ENCODE data around the gene DDT. TPM values are rescaled to one million over a fixed set of nuclear protein-coding genes. Genes with fewer than 3 reads are reported as not detected.
A peak's percentile ranks its signal among the peaks of the same experiment; 100 is the strongest.
"Not testable (repeated sequence)": the region's sequence is repeated elsewhere in the genome, so short reads cannot be mapped to it uniquely, and the experiment has no call there.

DDT gene
- total RNA-seq, 1 experiment from 2014 or later: 42.0 TPM

GRCh38 chr22:23979557-23980240, 5.5 kb upstream of the DDT start, which contains the start of gene GSTT2:
Gene GSTT2, plus strand, starts transcription at chr22:23980134.
- DNase-seq; BruUV-seq (replicated peaks); H3K4me3 ChIP-seq; intact Hi-C loops (cut with micrococcal nuclease; ENCODE audit: unreplicated experiment); H3K79me2 ChIP-seq (ENCODE audit: low read depth); H3K9me2 ChIP-seq (ENCODE audit: insufficient read depth); H3K9me3 ChIP-seq (ENCODE audit: insufficient read depth, low read depth); H3F3A ChIP-seq (ENCODE audit: insufficient read depth, low read depth); POLR2A ChIA-PET (ENCODE audit: unreplicated experiment); H4K20me1 ChIP-seq (ENCODE audit: insufficient read depth); H3K4me2 ChIP-seq; H3K27me3 ChIP-seq (ENCODE audit: insufficient read depth, low read depth); H3K4me1 ChIP-seq (replicated peaks; ENCODE audit: insufficient read depth); CTCF ChIA-PET; H2AFZ ChIP-seq; H3K27ac ChIP-seq; H3K36me3 ChIP-seq (ENCODE audit: low read depth): not testable (repeated sequence)

GRCh38 chr22:23977304-23977703, 3.1 kb upstream of the DDT start:
- H2AFZ ChIP-seq; CTCF ChIA-PET; H3K9me3 ChIP-seq (ENCODE audit: insufficient read depth, low read depth); H3K4me3 ChIP-seq; POLR2A ChIA-PET (ENCODE audit: unreplicated experiment); H3K4me1 ChIP-seq (replicated peaks; ENCODE audit: insufficient read depth); H3K4me2 ChIP-seq; H3K79me2 ChIP-seq (ENCODE audit: low read depth); H4K20me1 ChIP-seq (ENCODE audit: insufficient read depth); DNase-seq; BruUV-seq (replicated peaks); H3K27me3 ChIP-seq (ENCODE audit: insufficient read depth, low read depth); H3F3A ChIP-seq (ENCODE audit: insufficient read depth, low read depth); H3K36me3 ChIP-seq (ENCODE audit: low read depth); intact Hi-C loops (cut with micrococcal nuclease; ENCODE audit: unreplicated experiment); H3K9me2 ChIP-seq (ENCODE audit: insufficient read depth); H3K27ac ChIP-seq: not testable (repeated sequence)

- H3K27ac ChIP-seq; H3K79me2 ChIP-seq (ENCODE audit: low read depth); H3K27me3 ChIP-seq (ENCODE audit: insufficient read depth, low read depth); H2AFZ ChIP-seq; H3F3A ChIP-seq (ENCODE audit: insufficient read depth, low read depth); H4K20me1 ChIP-seq (ENCODE audit: insufficient read depth); POLR2A ChIA-PET (ENCODE audit: unreplicated experiment); H3K4me2 ChIP-seq; intact Hi-C loops (cut with micrococcal nuclease; ENCODE audit: unreplicated experiment); H3K4me3 ChIP-seq; H3K4me1 ChIP-seq (replicated peaks; ENCODE audit: insufficient read depth); H3K36me3 ChIP-seq (ENCODE audit: low read depth); DNase-seq; H3K9me2 ChIP-seq (ENCODE audit: insufficient read depth); H3K9me3 ChIP-seq (ENCODE audit: insufficient read depth, low read depth): not testable (repeated sequence)
- TSS peak; percentile 95 for BruUV-seq (replicated peaks)
- CTCF ChIA-PET: interaction anchor here (0.6 kb wide), 1 partner anchor 86 kb away, joined by 3 read pairs; no protein-coding TSS in a partner anchor
Measured at GRCh38 chr22:23974836-23975352, 653 bp upstream of the DDT start.

GRCh38 chr22:23971927-23972326, 2.3 kb downstream of the DDT start:
- H3K27ac ChIP-seq; CTCF ChIA-PET; H3F3A ChIP-seq (ENCODE audit: insufficient read depth, low read depth); H3K9me2 ChIP-seq (ENCODE audit: insufficient read depth); intact Hi-C loops (cut with micrococcal nuclease; ENCODE audit: unreplicated experiment); H3K27me3 ChIP-seq (ENCODE audit: insufficient read depth, low read depth); H3K79me2 ChIP-seq (ENCODE audit: low read depth); H3K4me3 ChIP-seq; H3K36me3 ChIP-seq (ENCODE audit: low read depth); H2AFZ ChIP-seq; H3K4me1 ChIP-seq (replicated peaks; ENCODE audit: insufficient read depth); DNase-seq; H3K4me2 ChIP-seq; H4K20me1 ChIP-seq (ENCODE audit: insufficient read depth); POLR2A ChIA-PET (ENCODE audit: unreplicated experiment); H3K9me3 ChIP-seq (ENCODE audit: insufficient read depth, low read depth): not testable (repeated sequence)
- TSS peak; percentile 50 for BruUV-seq (replicated peaks)

GRCh38 chr22:23970816-23971486, 3.3 kb downstream of the DDT start:
- ChIA-PET CTCF (no interaction called here), POLR2A (ENCODE audit: unreplicated experiment) (interaction anchor here (0.7 kb wide), 1 partner anchor 1483 kb away, joined by 5 read pairs; no protein-coding TSS in a partner anchor)
- intact Hi-C loops (cut with micrococcal nuclease; ENCODE audit: unreplicated experiment): no loop called here
- no peaks in the 10 kb centered on the region for H3K9me3 ChIP-seq (ENCODE audit: insufficient read depth, low read depth)
- TF ChIP-seq CTCF (conservative IDR thresholded peaks at IDR 0.05) (no peak), EZH2 (IDR thresholded peaks at IDR 0.05; ENCODE audit: low read depth) (no peak)
- no peak for DNase-seq
- no peaks in the 10 kb centered on the region for H3K27me3 ChIP-seq (ENCODE audit: insufficient read depth, low read depth)
- no peaks in the 10 kb centered on the region for H3K4me1 ChIP-seq (replicated peaks; ENCODE audit: insufficient read depth)
- no peak overlapping the region for H3K27ac ChIP-seq
- H3F3A ChIP-seq (ENCODE audit: insufficient read depth, low read depth): peaks cover 3% of the 10 kb centered on the region; the same call in 1 of the 2 replicates
- no peaks in the 10 kb centered on the region; the same call in 1 of the 2 replicates for H4K20me1 ChIP-seq (ENCODE audit: insufficient read depth)
- no peak overlapping the region for H3K4me3 ChIP-seq
- H2AFZ ChIP-seq: no peak overlapping the region
- 0 out of 2 replicates have a peak, but pooled peaks cover 6% of the 10 kb centered on the region for H3K36me3 ChIP-seq (ENCODE audit: low read depth)
- peaks cover 7% of the 10 kb centered on the region; the same call in 1 of the 2 replicates for H3K79me2 ChIP-seq (ENCODE audit: low read depth)
- BruUV-seq (replicated peaks): no TSS peak
- H3K4me2 ChIP-seq: no peak overlapping the region
- no peaks in the 10 kb centered on the region for H3K9me2 ChIP-seq (ENCODE audit: insufficient read depth)

Measured in PC-9 (cell line).